Transverse colon (tissue), 4 donors: Measurements from ENCODE around the gene KIR2DL3.

ENCODE experiments used
- CTCF ChIP-seq, 5 experiments: fragments of 200-600 bp in 3 of 5; fragments of 450-650 bp in 2 of 5; sonication (generic) in 3 of 5; IDR thresholded peaks; 1 replicate in 2 of 5; 2 replicates in 3 of 5; pipeline ENCODE4 v1.5.1; 2016 to 2017; ENCODE audit warnings: antibody characterized with exemption in 5 of 5, inconsistent platforms in 3 of 5, mild to moderate bottlenecking in 2 of 5, moderate library complexity in 1 of 5
- EP300 ChIP-seq: sonication (generic); formaldehyde crosslinking; IDR thresholded peaks from one replicate; pipeline ENCODE4 v1.6.1; 2017; ENCODE audit warnings: antibody characterized with exemption, low read depth
- POLR2A ChIP-seq: fragments of 450-650 bp; IDR thresholded peaks from one replicate; pipeline ENCODE4 v1.6.1; 2016; ENCODE audit warnings: antibody characterized with exemption, mild to moderate bottlenecking, moderate library complexity
- POLR2AphosphoS5 ChIP-seq, 3 donors: sonication (generic); formaldehyde crosslinking; IDR thresholded peaks; one replicate each; pipeline ENCODE4 v1.6.1; 2016; ENCODE audit warnings: antibody characterized with exemption in 3 of 3

- TF ChIP-seq CTCF (IDR thresholded peaks at IDR 0.05) (no peak), POLR2A (no peak), EP300 (no peak), POLR2AphosphoS5 (IDR thresholded peaks at IDR 0.05) (no peak)
Measured at GRCh38 chr19:54709212-54709948, 28.9 kb upstream of the KIR2DL3 start.
